ENCODE data around the gene NCAM1.

DNA sequence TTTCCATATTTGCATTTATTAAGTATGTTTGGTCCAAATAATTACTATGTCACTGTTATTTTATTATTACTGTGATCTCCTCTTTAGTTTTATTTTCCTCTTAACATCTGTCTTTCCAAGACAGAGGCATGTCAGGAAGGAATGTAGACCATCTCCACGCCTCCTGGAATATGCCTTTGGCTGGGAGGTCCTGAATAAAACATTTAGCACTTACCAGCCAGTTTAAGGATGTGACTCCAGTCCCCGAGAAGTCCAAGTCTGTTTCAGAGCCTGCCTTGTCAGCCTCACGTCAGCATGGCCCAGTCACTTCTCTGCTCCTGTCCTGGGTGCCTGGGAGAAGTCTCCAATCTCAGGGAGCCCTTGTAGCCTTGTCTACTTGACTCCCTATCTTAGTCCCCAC lies 74.5 kb downstream of the NCAM1 start:
- TF ChIP-seq, protein P1, sequence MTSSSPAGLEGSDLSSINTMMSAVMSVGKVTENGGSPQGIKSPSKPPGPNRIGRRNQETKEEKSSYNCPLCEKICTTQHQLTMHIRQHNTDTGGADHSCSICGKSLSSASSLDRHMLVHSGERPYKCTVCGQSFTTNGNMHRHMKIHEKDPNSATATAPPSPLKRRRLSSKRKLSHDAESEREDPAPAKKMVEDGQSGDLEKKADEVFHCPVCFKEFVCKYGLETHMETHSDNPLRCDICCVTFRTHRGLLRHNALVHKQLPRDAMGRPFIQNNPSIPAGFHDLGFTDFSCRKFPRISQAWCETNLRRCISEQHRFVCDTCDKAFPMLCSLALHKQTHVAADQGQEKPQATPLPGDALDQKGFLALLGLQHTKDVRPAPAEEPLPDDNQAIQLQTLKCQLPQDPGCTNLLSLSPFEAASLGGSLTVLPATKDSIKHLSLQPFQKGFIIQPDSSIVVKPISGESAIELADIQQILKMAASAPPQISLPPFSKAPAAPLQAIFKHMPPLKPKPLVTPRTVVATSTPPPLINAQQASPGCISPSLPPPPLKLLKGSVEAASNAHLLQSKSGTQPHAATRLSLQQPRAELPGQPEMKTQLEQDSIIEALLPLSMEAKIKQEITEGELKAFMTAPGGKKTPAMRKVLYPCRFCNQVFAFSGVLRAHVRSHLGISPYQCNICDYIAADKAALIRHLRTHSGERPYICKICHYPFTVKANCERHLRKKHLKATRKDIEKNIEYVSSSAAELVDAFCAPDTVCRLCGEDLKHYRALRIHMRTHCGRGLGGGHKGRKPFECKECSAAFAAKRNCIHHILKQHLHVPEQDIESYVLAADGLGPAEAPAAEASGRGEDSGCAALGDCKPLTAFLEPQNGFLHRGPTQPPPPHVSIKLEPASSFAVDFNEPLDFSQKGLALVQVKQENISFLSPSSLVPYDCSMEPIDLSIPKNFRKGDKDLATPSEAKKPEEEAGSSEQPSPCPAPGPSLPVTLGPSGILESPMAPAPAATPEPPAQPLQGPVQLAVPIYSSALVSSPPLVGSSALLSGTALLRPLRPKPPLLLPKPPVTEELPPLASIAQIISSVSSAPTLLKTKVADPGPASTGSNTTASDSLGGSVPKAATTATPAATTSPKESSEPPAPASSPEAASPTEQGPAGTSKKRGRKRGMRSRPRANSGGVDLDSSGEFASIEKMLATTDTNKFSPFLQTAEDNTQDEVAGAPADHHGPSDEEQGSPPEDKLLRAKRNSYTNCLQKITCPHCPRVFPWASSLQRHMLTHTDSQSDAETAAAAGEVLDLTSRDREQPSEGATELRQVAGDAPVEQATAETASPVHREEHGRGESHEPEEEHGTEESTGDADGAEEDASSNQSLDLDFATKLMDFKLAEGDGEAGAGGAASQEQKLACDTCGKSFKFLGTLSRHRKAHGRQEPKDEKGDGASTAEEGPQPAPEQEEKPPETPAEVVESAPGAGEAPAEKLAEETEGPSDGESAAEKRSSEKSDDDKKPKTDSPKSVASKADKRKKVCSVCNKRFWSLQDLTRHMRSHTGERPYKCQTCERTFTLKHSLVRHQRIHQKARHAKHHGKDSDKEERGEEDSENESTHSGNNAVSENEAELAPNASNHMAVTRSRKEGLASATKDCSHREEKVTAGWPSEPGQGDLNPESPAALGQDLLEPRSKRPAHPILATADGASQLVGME (CRISPR knock-in tag; IDR thresholded peaks at IDR 0.05), result no peak
- TF ChIP-seq LARP7 (IDR thresholded peaks at IDR 0.05), result no peak
- TF ChIP-seq POLR2AphosphoS5 (IDR thresholded peaks at IDR 0.05; ENCODE audit: control insufficient read depth, insufficient read depth, low read depth, low read length), result no peak
- TF ChIP-seq, protein P2, sequence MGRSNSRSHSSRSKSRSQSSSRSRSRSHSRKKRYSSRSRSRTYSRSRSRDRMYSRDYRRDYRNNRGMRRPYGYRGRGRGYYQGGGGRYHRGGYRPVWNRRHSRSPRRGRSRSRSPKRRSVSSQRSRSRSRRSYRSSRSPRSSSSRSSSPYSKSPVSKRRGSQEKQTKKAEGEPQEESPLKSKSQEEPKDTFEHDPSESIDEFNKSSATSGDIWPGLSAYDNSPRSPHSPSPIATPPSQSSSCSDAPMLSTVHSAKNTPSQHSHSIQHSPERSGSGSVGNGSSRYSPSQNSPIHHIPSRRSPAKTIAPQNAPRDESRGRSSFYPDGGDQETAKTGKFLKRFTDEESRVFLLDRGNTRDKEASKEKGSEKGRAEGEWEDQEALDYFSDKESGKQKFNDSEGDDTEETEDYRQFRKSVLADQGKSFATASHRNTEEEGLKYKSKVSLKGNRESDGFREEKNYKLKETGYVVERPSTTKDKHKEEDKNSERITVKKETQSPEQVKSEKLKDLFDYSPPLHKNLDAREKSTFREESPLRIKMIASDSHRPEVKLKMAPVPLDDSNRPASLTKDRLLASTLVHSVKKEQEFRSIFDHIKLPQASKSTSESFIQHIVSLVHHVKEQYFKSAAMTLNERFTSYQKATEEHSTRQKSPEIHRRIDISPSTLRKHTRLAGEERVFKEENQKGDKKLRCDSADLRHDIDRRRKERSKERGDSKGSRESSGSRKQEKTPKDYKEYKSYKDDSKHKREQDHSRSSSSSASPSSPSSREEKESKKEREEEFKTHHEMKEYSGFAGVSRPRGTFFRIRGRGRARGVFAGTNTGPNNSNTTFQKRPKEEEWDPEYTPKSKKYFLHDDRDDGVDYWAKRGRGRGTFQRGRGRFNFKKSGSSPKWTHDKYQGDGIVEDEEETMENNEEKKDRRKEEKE (IDR thresholded peaks at IDR 0.05; ENCODE audit: borderline replicate concordance in 1 of 2, control insufficient read depth in 1 of 2, low read depth in 2 of 2, low read length in 1 of 2), result no peak
- TF ChIP-seq JUND (IDR thresholded peaks at IDR 0.05; ENCODE audit: borderline replicate concordance, low read depth, low read length), result no peak
- no peak for TF ChIP-seq JUND (tag; IDR thresholded peaks at IDR 0.05; ENCODE audit: borderline replicate concordance, low read depth, low read length)

Data from K562 (cell line).